Endothelial cell of umbilical vein (primary cell): ENCODE data around the gene NPDC1. TPM values are rescaled to one million over a fixed set of nuclear protein-coding genes. Genes with fewer than 3 reads are reported as not detected.

Source experiments
- BruUV-seq: library from RNA; stranded (reverse); fragments of 400-500 nt; replicated peaks from 2 replicates; lab custom pipeline; 2021; lab: Mats Ljungman, UMichigan
- CTCF ChIA-PET: fragments of 300-600, 350-600 bp; sonication (Branson Sonifier 250); formaldehyde crosslinking; loops from one replicate; lab custom pipeline; 2021; ENCODE audit warnings: antibody characterized with exemption, inconsistent platforms; lab: Charles Lee
- POLR2A ChIA-PET: fragments of 300-600, 350-600 bp; sonication (Branson Sonifier 250); formaldehyde crosslinking; loops from one replicate; lab custom pipeline; 2021; ENCODE audit warnings: antibody characterized with exemption, inconsistent platforms; lab: Charles Lee
- DNase-seq: peaks from one replicate; pipeline ENCODE4 v3.0.0-alpha.2; 2011; ENCODE audit warnings: low read depth, low spot score
- FAIRE-seq: peaks from 2 replicates; lab custom pipeline; 2011; peaks lifted over from hg19 to GRCh38; lab: Jason Lieb, UNC
- H2AFZ ChIP-seq: 2 replicates; pipeline ENCODE4 v1.6.0; 2012; ENCODE audit warnings: low read depth, low read length, control low read depth, inconsistent platforms
- H3K27ac ChIP-seq: 2 replicates; pipeline ENCODE4 v1.5.1; 2011; ENCODE audit warnings: low read depth, mild to moderate bottlenecking, control low read depth, low read length, moderate library complexity; ENCODE audit not compliant: insufficient read depth
- H3K27me3 ChIP-seq, 2 experiments: 2 replicates each; pipeline versions ENCODE4 v1.6.0 to v1.6.1; 2011; ENCODE audit warnings: low read length in 2 of 2, mixed read lengths in 1 of 2; ENCODE audit not compliant: control insufficient read depth in 2 of 2, insufficient read depth in 2 of 2
- H3K36me3 ChIP-seq, 2 experiments: 2 replicates in 1 of 2; 3 replicates in 1 of 2; pipeline ENCODE4 v1.5.1; 2011; ENCODE audit warnings: low read length in 2 of 2, mild to moderate bottlenecking in 1 of 2, moderate library complexity in 1 of 2; ENCODE audit not compliant: control insufficient read depth in 2 of 2, insufficient read depth in 2 of 2; ENCODE audit errors: extremely low read depth in 1 of 2
- H3K4me1 ChIP-seq: 3 replicates; pipeline ENCODE4 v1.5.1; 2011; ENCODE audit warnings: mild to moderate bottlenecking, low read length; ENCODE audit not compliant: control insufficient read depth, insufficient read depth; ENCODE audit errors: extremely low read depth
- H3K4me2 ChIP-seq: 2 replicates; pipeline ENCODE4 v1.6.1; 2011; ENCODE audit warnings: low read length, control low read depth, mixed read lengths; ENCODE audit not compliant: insufficient read depth
- H3K4me3 ChIP-seq, 3 experiments: fragments of 200-600 bp in 1 of 3; sonication (generic), shearing (Covaris generic) in 1 of 3; replicated peaks in 1 of 3; 2 replicates each; pipeline ENCODE4 v1.5.1; 2011 to 2016; ENCODE audit warnings: control low read depth in 3 of 3, low read length in 3 of 3, mild to moderate bottlenecking in 2 of 3, inconsistent platforms in 1 of 3, low read depth in 1 of 3, moderate library complexity in 1 of 3; ENCODE audit not compliant: insufficient read depth in 1 of 3
- H3K79me2 ChIP-seq: 2 replicates; pipeline ENCODE4 v1.6.0; 2012; ENCODE audit warnings: low read length, inconsistent platforms; ENCODE audit not compliant: control insufficient read depth, insufficient read depth
- H3K9ac ChIP-seq: replicated peaks from 2 replicates; pipeline ENCODE3; 2011; ENCODE audit warnings: low read length, control low read depth; ENCODE audit not compliant: insufficient read depth; ENCODE audit errors: extremely low read depth
- H3K9me1 ChIP-seq: replicated peaks from 3 replicates; pipeline ENCODE4 v1.6.0; 2011; ENCODE audit warnings: mild to moderate bottlenecking, low read length; ENCODE audit not compliant: control insufficient read depth, insufficient read depth; ENCODE audit errors: extremely low read depth
- H3K9me3 ChIP-seq: replicated peaks from 2 replicates; pipeline ENCODE4 v1.5.1; 2012; ENCODE audit warnings: low read length, inconsistent platforms; ENCODE audit not compliant: control insufficient read depth, insufficient read depth
- H4K20me1 ChIP-seq: replicated peaks from 2 replicates; pipeline ENCODE3; 2011; ENCODE audit warnings: mild to moderate bottlenecking, low read length; ENCODE audit not compliant: control insufficient read depth, insufficient read depth; ENCODE audit errors: extremely low read depth
- EZH2 ChIP-seq: IDR thresholded peaks from 2 replicates; pipeline ENCODE4 v1.6.1; 2012; ENCODE audit warnings: borderline replicate concordance, low read depth, mild to moderate bottlenecking, moderate library complexity, low read length, inconsistent platforms; ENCODE audit not compliant: severe bottlenecking
- FOS ChIP-seq: IDR thresholded peaks from 2 replicates; pipeline ENCODE4 v1.6.1; 2011; ENCODE audit warnings: mild to moderate bottlenecking, low read length, moderate library complexity, borderline replicate concordance; ENCODE audit not compliant: insufficient read depth
- JUN ChIP-seq: IDR thresholded peaks from 2 replicates; pipeline ENCODE4 v1.6.1; 2011; ENCODE audit warnings: borderline replicate concordance, low read depth; ENCODE audit not compliant: insufficient read length, insufficient read depth
- MYC ChIP-seq: IDR thresholded peaks from one replicate; pipeline ENCODE4 v1.6.1; 2011; ENCODE audit warnings: mild to moderate bottlenecking, low read depth, low read length
- POLR2A ChIP-seq: IDR thresholded peaks from 2 replicates; pipeline ENCODE4 v1.6.1; 2012; ENCODE audit warnings: low read depth, mild to moderate bottlenecking, control low read depth, low read length
- POLR2AphosphoS5 ChIP-seq: IDR thresholded peaks from 2 replicates; pipeline ENCODE4 v1.6.1; 2012; ENCODE audit warnings: low read depth, mild to moderate bottlenecking, control low read depth, low read length, moderate library complexity; ENCODE audit not compliant: insufficient read depth
- dilution Hi-C: fragments of 300-500 bp; cut with MboI; formaldehyde crosslinking; loops from one replicate; pipeline ENCODE4 v1.15.0; 2019; ENCODE audit warnings: low sequenced_read_pairs; ENCODE audit not compliant: extremely low pct_ligation_motif_present
- intact Hi-C: fragments of 100-400 bp; cut with micrococcal nuclease; formaldehyde crosslinking; loops from one replicate; pipeline ENCODE4 v1.10.0; 2022
- polyA plus RNA-seq, 4 experiments: library from polyadenylated mRNA; depleted of rRNA in 3 of 4; stranded (reverse) in 3 of 4; unstranded in 1 of 4; fragments of >200 nt; gene quantifications; 2 replicates each; pipeline versions ENCODE4 v1.2.1 to v1.2.3, GENCODE V29; 2011 to 2012; ENCODE audit warnings: missing spikeins in 1 of 4
- total RNA-seq: library from RNA; stranded (reverse); gene quantifications from 2 replicates; pipeline ENCODE4 v1.2.3, GENCODE V29; 2021
- TF ChIP-seq, protein P1 (sequence below): IDR thresholded peaks from 2 replicates; pipeline ENCODE4 v1.6.1; 2011; ENCODE audit not compliant: insufficient read depth, insufficient read length

Gene NPDC1
- total and polyA plus RNA-seq, 2 donors (not counting 3 experiments of a cell fraction or from before 2014, with no cell fraction given), result 115 to 181 TPM

DNA sequence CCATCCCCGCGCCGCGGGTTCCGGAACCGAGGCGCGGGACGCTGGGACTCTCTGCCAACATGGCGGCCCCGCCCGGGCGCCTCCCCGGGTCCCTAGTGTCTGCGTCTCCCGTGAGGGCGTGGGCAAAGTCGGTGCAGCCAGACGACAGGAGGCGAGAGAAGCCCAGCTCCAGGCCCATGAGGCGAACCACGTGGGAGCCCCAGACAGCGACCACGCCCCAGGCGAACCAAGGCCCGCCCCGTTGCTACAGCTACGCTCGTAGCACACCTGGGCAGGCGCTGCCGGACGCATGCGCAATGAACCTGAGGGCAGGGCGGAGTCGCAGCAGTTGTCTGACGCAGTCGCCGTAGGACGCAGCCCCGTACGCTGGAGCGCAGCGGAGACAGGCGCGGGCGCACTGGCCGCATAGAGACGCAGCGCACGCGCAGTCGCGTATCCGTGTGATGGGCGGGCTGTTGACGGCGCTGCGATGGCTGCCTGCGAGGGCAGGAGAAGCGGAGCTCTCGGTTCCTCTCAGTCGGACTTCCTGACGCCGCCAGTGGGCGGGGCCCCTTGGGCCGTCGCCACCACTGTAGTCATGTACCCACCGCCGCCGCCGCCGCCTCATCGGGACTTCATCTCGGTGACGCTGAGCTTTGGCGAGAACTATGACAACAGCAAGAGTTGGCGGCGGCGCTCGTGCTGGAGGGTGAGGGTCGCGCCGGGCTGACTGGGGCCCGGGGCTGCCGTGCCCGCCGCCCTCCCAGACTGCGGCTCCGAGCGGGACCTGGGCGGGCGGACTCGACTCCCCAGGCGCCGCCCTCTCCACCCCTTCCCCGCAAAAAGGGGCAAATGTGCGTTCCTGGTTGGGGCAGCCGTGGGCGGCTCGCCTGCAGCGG lies 40.8 kb upstream of the NPDC1 start, which contains the start of gene MAN1B1:
Gene MAN1B1, plus strand, starts transcription at position 455 of the 878 bp plus-strand sequence. Its CDS starts 15 bp downstream, at position 470.
- Histone ChIP-seq H3K9me3 (no peaks in the 10 kb centered on the region), H3K27ac (peak within 1 kb of the TSS; percentile 48), H3K79me2 (no peaks in the 10 kb centered on the region), H3K4me2 (peak within 1 kb of the TSS; percentile 90), H2AFZ (peak within 1 kb of the TSS; percentile 52), H3K27me3 (no peaks in the 10 kb centered on the region), H3K9me1 (no peaks in the 10 kb centered on the region), H3K9ac (peak within 1 kb of the TSS; percentile 59), H4K20me1 (no peaks in the 10 kb centered on the region), H3K4me3 (peak within 1 kb of the TSS; percentile 42 to 62 (median 47)), H3K36me3 (peaks cover 0 to 18% of the 10 kb centered on the region in 2 experiments), H3K4me1 (peaks cover 28% of the 10 kb centered on the region)
- FAIRE-seq (peak; percentile 99), DNase-seq (peak; percentile 100)
- no TSS peak for BruUV-seq
- POLR2A ChIA-PET, result interaction anchor here (0.6 to 1.7 kb wide), 7 partner anchors 10 to 155 kb away, joined by 3 to 10 read pairs (median 3); partner anchors contain the start of genes NPDC1, SAPCD2 and TUBB4B
- intact Hi-C loops, result loop anchor here (1.0 to 2.0 kb wide), 3 partner anchors 28 to 58 kb away; partner anchors contain the start of genes ABCA2, DPP7 and NPDC1
- dilution Hi-C loops, result no loop called here
- TF ChIP-seq POLR2AphosphoS5, result peak; percentile 65
- TF ChIP-seq FOS, result no peak
- no peak for TF ChIP-seq EZH2
- TF ChIP-seq, protein P1, sequence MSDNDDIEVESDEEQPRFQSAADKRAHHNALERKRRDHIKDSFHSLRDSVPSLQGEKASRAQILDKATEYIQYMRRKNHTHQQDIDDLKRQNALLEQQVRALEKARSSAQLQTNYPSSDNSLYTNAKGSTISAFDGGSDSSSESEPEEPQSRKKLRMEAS, result peak; percentile 90
- TF ChIP-seq POLR2A, result peak; percentile 89
- no peak for TF ChIP-seq JUN
- TF ChIP-seq MYC, result peak; percentile 94
- CTCF ChIA-PET, result interaction anchor here (0.7 to 1.8 kb wide), 10 partner anchors 9 to 150 kb away, joined by 3 to 12 read pairs (median 7); partner anchors contain the start of genes RNF224, SAPCD2 and UAP1L1
